Measurements from ENCODE around the gene TNFRSF6B. TPM values are rescaled to one million over a fixed set of nuclear protein-coding genes. Genes with fewer than 3 reads are reported as not detected.

TNFRSF6B gene
- total RNA-seq, 1 donor from 2014 or later, result 0.99 TPM

- Mint-ChIP-seq H3K27me3 (ENCODE audit: low read depth) (no peaks in the 10 kb centered on the region), H3K4me1 (ENCODE audit: low read depth) (peaks cover 4% of the 10 kb centered on the region), H3K27ac (ENCODE audit: unreplicated experiment) (no peak overlapping the region), H3K36me3 (ENCODE audit: low read depth) (no peaks in the 10 kb centered on the region), H3K9me3 (ENCODE audit: low read depth) (no peaks in the 10 kb centered on the region), H3K4me3 (ENCODE audit: unreplicated experiment) (peak overlapping the region; percentile 65)
- peak; percentile 31 for TF ChIP-seq CTCF (IDR thresholded peaks at IDR 0.05)
- DNase-seq (ENCODE audit: low spot score), result no peak
These were observed 44.1 kb upstream of the TNFRSF6B start for GRCh38 chr20:63652192-63652980.

GRCh38 chr20:63653041-63653973 lies 43.1 kb upstream of the TNFRSF6B start, which contains the start of gene STMN3:
STMN3 (minus strand) TSS chr20:63653424; CDS start chr20:63653345, 79 bp downstream.
- DNase-seq (ENCODE audit: low spot score), result no peak
- no peak for TF ChIP-seq CTCF (IDR thresholded peaks at IDR 0.05)
- no peak within 1 kb of the TSS for H3K27ac Mint-ChIP-seq (ENCODE audit: unreplicated experiment)
- no peaks in the 10 kb centered on the region for H3K27me3 Mint-ChIP-seq (ENCODE audit: low read depth)
- H3K9me3 Mint-ChIP-seq (ENCODE audit: low read depth), result no peaks in the 10 kb centered on the region
- H3K36me3 Mint-ChIP-seq (ENCODE audit: low read depth), result no peaks in the 10 kb centered on the region
- peak within 1 kb of the TSS; percentile 65 for H3K4me3 Mint-ChIP-seq (ENCODE audit: unreplicated experiment)
- peaks cover 10% of the 10 kb centered on the region for H3K4me1 Mint-ChIP-seq (ENCODE audit: low read depth)

- Mint-ChIP-seq H3K4me1 (ENCODE audit: low read depth) (peaks cover 16% of the 10 kb centered on the region), H3K27ac (ENCODE audit: unreplicated experiment) (no peak overlapping the region), H3K36me3 (ENCODE audit: low read depth) (no peaks in the 10 kb centered on the region), H3K9me3 (ENCODE audit: low read depth) (no peaks in the 10 kb centered on the region), H3K4me3 (ENCODE audit: unreplicated experiment) (peak overlapping the region; percentile 22), H3K27me3 (ENCODE audit: low read depth) (no peaks in the 10 kb centered on the region)
- no peak for DNase-seq (ENCODE audit: low spot score)
- no peak for TF ChIP-seq CTCF (IDR thresholded peaks at IDR 0.05)
These were observed 42.3 kb upstream of the TNFRSF6B start for GRCh38 chr20:63653974-63654668.

GRCh38 chr20:63655249-63655648 lies 41.2 kb upstream of the TNFRSF6B start:
- Mint-ChIP-seq H3K36me3 (ENCODE audit: low read depth) (no peaks in the 10 kb centered on the region), H3K27ac (ENCODE audit: unreplicated experiment) (no peak overlapping the region), H3K4me3 (ENCODE audit: unreplicated experiment) (no peak overlapping the region), H3K27me3 (ENCODE audit: low read depth) (no peaks in the 10 kb centered on the region), H3K9me3 (ENCODE audit: low read depth) (no peaks in the 10 kb centered on the region), H3K4me1 (ENCODE audit: low read depth) (peaks cover 24% of the 10 kb centered on the region)
- no peak for TF ChIP-seq CTCF (IDR thresholded peaks at IDR 0.05)
- no peak for DNase-seq (ENCODE audit: low spot score)

- Mint-ChIP-seq H3K27me3 (ENCODE audit: low read depth) (no peaks in the 10 kb centered on the region), H3K4me1 (ENCODE audit: low read depth) (peaks cover 24% of the 10 kb centered on the region), H3K36me3 (ENCODE audit: low read depth) (peaks cover 1% of the 10 kb centered on the region), H3K27ac (ENCODE audit: unreplicated experiment) (no peak overlapping the region), H3K9me3 (ENCODE audit: low read depth) (no peaks in the 10 kb centered on the region), H3K4me3 (ENCODE audit: unreplicated experiment) (no peak overlapping the region)
- no peak for TF ChIP-seq CTCF (IDR thresholded peaks at IDR 0.05)
- no peak for DNase-seq (ENCODE audit: low spot score)
These were observed 40.0 kb upstream of the TNFRSF6B start for GRCh38 chr20:63656451-63656850.

Data from chondrocyte (in vitro differentiated cells).